GM19468 (cell line): ENCODE data around the gene SERF1B.
A peak's percentile ranks its signal among the peaks of the same experiment; 100 is the strongest.
"Not testable (repeated sequence)": the region's sequence is repeated elsewhere in the genome, so short reads cannot be mapped to it uniquely, and the experiment has no call there.

Source experiments
- ATAC-seq: cut with Tn5 transposase; IDR thresholded peaks from one replicate; pipeline ENCODE4 v1.9.1; 2021; ENCODE audit warnings: mild to moderate bottlenecking, moderate library complexity, moderate number of reproducible peaks; ENCODE audit not compliant: unreplicated experiment; ENCODE audit errors: extremely low read depth

SERF1B gene

DNA sequence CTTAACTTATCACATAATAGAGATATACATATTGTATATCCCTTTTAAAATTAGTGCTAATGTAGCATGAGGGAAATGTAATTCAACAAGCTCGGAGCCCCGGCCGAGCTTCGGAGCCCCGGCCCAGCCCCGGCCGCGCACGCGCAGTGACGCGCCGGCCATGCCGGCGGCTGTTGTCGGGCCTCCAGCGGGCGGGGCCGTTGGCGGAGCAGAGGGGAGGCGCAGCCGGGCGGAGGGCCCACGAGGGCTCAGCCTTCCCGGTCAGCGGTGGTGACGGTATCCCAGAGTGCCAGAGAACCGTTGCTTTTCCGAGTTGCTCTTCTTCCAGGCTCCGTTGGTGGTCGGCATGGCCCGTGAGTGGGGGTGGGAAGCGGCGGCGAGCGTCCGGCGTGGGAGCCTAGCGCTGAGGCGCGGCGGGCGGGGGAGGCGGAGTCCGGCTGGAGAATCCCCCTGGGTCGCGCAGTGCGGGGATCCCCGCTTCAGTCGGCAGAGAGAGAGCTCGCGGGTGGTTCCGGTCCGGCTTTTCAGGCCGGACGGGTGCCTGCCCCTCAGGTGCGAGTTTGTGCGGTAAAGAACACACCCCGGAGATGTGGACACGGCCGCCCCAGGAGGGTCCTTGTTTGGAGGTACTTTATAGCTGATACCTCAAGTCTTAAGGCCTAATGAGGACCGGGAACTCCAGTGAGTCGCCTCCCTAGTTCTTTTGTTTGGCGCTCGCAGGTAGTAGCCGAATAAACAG is at the start of gene SERF1B:
Gene SERF1B, plus strand, starts transcription at position 146 of the 739 bp plus-strand sequence. Its CDS starts 201 bp downstream, at position 347.
- ATAC-seq: peak; percentile 61

DNA sequence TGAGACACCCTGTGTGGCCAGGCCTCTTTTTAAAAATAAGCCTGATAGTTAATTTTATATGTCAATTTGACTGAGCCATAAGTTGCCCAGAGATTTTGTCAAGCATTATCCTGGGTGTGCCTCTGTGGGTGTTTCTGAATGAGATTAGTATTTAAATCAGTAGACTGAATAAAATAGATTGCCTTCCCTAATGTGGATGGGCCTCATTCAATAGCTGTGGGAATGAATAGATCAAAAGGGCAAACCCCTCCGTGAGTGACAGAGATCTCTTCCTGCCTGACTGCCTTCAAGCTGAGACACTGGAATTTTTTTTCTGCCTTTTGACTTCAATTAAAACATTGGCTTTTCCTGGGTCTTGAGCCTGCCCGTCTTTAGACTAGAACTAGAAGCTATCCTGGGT is 33.3 kb upstream of the SERF1B start:
- not testable (repeated sequence) for ATAC-seq

DNA sequence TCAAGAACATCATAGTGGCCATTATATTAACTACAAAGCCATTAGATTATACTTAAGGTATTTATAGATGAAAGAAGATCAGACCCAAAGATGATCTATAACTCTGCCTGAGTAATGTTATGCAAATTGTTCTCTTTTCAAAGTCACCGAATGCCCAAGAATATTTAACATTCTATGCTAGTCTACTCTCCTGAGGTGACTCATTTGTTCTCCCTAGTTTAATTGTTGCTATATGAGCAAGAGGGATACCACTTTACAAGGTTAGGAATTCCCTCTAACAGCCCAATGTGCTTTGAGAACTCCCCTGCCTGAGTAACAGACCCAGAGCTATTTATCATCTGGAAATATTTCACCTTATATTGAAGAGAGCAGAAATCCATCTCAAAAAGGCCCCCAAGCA is 29.5 kb upstream of the SERF1B start:
- ATAC-seq: not testable (repeated sequence)

DNA sequence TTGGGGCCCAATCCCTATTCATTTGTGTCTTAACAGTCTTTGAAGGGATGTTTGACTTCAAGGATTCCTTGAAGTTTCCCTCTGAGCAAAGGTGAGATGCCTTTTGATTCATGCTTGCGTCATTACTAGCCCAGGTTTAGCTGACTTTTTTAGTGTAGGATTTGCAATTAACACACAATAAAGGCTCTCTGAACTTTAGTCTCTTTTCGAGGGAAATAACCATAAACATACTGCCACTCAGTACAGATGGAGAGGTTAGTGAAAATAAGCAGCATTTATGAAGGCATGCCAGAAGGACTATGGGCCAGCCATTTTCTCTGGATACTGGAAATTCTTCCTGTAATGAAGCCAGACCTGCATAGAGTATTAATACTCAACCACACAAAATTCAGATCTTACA is 4.4 kb upstream of the SERF1B start:
- ATAC-seq: not testable (repeated sequence)

DNA sequence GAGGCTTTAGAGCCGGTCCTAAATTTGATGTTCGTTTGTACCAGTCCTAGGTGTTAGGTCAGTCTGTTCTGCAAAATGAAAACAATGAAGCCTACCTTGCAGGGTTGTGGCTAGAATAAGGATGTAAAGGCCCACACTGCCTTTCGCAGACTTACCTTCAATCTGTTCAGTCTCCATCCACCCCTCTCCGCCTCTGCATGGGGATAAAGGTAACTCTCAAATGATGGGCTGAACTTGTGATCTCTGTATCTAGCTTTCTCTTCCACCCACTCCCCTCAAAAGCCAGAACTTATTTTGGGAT is 744 bp downstream of the SERF1B start:
- not testable (repeated sequence) for ATAC-seq

DNA sequence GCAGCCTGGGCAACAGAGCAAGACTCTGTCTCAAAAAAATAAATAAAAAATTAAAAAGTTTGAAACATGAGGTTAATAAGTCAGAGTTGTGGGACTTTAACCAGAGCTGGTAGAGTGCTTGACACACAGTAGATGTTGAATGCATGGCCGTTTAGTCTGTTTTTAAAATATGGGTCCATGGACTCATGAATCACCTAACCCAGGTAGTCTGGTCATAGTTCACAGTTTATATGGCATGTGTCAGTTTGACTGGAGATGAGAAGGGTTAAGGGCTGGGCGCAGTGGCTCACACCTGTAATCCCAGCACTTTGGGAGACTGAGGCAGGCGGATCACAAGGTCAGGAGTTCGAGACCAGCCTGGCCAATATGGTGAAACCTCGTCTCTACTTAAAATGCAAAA is 6.2 kb downstream of the SERF1B start:
- not testable (repeated sequence) for ATAC-seq

DNA sequence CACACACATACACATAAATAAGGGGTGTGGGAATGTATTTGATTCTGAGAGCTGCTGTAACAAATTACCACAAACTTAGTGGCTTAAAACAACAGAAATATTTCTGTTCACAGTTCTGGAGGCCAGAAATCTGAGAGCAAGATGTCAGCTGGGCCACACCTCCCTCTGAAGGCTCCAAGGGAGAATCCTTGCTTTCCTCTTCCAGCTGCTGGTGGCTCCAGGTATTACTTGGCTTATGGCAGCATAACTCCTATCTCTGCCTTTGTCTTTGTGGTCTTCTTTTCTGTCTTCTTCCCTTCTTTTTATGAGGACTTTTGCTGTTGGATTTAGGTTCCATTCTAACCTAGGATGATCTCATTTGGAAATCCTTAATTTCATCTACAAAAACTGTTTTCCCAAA is 16.4 kb downstream of the SERF1B start:
- not testable (repeated sequence) for ATAC-seq

DNA sequence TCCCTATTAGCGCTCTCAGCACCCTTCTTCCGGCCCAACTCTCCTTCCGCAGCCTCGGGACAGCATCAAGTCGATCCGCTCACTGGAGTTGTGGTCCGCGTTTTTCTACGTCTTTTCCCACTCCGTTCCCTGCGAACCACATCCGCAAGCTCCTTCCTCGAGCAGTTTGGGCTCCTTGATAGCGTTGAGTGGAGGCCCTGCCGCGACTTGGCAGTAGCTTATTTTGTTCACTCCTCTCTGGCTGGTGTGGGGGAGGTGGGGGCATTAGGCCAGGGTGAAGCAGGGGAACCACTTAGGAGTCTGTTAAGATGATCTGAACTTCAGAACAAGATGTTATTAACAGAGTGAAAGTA is 24.7 kb downstream of the SERF1B start:
- ATAC-seq: not testable (repeated sequence)

DNA sequence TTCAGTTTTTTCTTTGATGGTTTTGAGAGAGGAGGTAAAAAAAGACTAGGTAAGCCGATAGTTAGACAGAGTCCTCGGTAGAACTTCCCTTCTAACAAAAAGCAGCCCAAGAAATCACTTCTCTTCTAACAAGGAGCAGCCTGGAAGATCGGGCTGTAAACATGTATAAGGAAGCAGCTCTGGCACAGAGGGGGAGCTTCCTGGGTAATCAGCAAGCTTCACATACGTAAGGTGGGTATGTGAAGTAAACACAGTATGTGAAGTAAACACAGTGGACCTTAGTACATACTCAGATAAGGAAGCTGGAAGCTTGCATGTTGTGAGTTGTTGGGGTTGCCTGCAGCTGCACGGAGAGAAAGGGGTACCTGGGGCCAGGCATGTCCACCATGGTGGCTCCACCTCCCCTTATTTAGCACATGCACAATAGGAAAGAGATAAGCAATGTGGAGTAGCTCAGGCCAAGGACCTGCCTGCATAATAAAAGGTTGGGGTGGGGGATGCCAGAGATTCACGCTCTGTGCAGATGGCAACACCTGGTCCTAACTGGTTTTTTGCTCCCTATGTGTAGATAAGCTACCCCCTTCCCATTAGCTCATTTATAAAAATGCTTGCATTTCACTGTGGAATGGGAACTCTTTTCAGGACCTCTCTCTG is 31.4 kb downstream of the SERF1B start:
- ATAC-seq: not testable (repeated sequence)

DNA sequence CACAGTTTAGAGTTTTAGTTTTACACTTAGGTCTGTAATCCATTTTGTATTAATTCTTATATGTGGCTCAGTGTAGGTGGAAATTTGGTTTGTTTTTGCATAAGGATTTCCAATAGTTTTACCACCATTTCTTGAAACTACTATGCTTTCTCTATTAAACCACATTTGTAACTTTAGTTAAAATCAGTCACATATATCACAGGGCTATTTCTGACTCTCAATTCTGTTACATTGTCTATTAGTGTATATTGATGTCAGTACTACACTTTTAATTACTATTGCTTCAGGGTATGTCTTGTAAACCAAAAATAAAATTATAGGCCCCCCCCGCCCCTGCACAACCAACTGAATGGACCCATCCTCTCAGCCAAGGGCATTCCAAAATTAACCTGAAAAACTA is 32.1 kb downstream of the SERF1B start:
- not testable (repeated sequence) for ATAC-seq

DNA sequence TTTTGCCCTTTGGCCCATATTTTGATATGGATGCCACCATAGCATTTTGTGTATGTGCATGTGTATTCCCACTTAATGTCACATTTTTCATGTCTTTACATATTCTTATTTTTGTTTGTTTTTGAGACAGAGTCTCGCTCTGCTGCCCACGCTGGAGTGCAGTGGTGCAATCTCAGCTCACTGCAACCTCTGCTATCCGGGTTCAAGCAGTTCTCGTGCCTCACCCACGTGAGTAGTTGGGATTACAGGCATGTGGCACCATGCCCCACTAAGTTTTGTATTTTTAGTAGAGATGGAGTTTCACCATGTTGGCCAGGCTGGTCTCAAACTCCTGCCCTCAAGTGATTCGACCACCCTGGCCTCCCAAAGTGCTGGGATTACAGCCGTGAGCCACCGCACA is 52.6 kb downstream of the SERF1B start:
- not testable (repeated sequence) for ATAC-seq

DNA sequence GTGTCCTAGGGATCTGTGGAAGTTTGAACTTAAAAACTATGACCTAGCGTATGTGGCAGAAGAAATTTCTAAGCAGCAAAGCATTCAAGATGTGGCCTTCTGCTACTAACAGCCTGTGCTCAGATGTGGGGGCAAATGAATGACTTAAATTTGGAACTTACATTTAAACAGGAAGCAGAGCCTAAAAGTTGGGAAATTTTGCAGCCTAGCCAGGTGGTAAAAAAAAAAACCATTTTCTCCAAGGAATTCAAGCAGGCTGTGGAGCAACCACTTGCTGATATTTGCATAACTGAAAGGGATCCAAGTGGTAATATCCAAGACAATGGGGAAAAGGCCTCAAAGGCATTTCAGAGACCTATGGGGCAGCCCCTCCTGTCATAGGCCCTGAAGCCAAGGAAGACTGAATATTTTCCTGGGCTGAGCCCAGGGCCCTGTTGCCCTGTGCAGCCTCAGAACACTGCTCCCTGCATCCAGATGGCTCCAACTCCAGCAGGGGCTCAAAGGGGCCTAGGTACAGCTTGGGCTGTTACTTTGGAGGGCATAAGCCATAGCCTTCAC is 63.9 kb downstream of the SERF1B start:
- ATAC-seq: not testable (repeated sequence)

DNA sequence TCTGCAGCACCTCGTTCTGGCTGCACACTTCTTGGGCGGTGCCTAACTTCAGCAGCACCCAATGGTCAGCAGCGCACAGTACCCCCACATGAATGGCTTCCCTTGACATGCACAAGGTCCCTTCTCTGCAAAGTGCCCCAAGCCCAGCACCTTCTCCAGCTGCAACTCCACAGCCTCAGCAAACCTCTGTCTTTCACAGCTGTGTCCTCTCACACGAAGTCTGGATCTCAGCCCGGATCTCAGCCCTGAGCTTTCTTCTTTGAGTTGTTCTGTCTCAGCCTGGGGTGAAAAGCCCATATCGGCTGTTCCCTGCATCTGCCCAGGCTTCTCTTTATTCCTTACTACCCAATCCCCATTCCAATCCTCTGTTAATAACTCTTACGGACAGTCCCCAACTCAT is 66.7 kb downstream of the SERF1B start:
- ATAC-seq: not testable (repeated sequence)
